ENCODE measurements around the gene ING4.

The ING4 gene

DNA sequence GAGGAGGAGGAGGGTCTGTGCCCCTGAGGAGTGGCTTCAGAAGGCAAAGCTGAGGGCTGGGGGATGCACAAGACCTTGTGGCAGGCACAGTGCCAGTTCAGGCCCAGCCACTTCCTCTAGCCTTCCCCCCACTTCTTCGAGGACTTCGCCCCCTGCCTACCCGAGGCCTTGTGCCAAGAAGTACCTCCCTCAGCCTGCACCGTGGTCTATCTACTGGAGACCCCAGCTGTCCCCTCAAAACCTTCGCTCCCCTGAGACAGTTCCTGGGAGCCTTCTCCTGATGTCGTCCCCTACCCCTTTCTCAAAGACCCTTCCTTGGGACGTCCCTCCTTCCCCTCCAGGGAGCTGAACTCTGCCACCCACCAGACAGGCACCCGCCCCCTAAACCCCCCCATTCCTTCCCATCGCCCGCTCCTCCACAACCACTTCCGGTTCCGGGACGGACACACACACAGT is 25.7 kb upstream of the ING4 start:
- DNase-seq (ENCODE audit: low spot score) = no peak

DNA sequence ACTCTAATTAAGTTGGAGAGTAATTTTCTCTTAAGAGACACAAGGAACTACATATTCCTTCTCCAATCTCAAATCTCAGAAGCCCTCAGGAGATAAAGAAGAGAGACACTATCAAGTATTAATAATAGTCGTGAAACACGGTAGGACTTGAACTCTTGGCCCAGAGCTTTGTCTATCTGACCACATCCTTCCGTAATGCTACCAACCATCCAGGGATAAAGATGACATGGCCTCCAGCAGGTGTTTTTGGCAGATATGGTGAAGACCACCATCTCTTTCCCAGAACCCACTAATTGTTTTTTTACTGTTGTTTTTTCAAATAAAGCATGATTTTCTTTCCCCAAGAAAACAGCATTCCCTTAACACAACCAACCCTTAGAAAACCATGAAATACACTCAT is 22.9 kb upstream of the ING4 start:
- no peak for DNase-seq (ENCODE audit: low spot score)

DNA sequence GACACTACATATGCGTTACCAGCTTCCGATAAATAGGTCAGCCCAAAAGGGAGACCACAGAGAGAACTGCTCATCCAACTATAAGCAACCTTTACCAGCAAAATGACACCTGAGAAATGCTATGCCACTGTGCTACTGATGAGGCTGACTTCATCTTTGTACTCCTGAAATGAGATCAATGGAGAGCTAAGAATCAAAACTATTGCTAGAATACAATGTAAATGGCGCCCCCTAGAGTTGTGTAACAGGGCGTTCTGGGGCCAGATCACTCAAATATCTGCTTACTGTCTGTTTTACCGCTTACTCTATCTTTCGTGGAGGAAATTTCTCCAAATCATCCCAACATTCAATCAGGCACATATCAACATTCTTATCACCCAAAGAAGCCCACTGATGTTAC is 21.7 kb upstream of the ING4 start:
- no peak for DNase-seq (ENCODE audit: low spot score)

DNA sequence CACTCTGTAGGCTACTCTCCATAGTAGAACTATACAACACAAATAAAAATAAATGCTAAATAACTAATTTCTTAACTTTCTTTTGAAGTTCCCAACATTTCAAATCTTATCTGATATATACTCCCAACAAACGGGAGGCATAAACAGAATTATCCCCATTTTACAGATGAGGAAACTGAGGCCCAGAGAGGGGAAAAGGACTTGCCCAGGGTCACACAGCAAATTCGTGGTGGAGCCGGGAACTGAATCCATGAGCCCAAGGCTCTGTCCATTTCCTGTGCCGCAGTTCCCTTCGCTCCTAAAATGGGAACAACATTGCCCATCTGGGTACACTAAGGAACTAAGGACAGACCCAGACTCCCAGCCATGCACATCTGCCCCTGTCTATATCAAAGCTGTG is 14.0 kb upstream of the ING4 start:
- DNase-seq (ENCODE audit: low spot score) = no peak

DNA sequence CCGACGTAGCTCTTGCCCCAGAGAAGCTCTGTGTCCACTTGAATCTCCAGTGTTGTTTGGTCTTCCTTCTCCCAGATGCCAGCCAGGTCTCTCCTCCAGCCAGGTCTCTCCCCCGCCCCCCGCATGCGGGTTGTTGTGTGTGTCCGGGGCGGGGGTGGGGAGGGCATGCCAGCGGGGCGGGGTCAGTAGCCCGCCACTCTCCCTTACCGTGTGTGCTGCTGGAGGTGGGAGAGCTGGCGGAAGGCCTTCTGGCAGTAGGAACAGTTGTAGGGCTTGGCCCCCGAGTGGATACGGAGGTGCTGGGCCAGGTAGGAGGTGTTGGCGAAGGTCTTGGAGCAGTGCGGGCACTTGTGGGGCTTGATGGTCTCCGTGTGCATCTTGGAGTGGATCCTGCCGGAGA is 9.2 kb upstream of the ING4 start:
- DNase-seq (ENCODE audit: low spot score) = no peak

DNA sequence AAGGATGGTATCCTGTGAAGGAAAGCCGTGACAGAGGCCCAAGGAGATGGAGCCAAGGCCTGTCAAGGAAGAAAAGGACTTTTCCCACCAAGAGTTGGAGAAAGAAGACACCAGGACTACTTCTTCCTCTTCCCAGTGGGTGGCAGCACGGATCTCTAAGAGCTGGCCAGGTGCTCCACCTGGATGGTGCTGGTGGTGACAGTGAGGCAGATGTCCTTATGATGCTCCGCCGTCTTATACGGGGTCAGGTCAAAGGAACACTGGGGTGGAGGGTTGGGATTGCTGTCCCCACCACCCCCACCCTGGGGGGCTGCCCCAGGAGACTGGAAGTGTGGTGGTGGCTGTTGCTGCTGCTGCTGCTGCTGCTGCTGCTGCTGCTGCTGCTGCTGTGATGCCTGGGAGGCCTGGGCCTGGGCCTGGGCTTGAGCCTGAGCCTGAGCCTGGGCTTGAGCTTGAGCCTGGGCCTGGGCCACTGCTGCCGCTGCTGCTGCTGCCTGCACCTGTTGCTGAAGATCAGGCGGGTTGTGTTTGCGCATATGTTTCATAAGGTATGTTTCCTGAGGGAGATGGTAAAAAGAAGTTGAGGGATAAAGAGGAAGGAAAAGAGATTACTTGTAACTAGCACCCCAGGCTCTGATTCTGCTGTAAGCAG is 4.8 kb upstream of the ING4 start:
- no peak for DNase-seq (ENCODE audit: low spot score)

DNA sequence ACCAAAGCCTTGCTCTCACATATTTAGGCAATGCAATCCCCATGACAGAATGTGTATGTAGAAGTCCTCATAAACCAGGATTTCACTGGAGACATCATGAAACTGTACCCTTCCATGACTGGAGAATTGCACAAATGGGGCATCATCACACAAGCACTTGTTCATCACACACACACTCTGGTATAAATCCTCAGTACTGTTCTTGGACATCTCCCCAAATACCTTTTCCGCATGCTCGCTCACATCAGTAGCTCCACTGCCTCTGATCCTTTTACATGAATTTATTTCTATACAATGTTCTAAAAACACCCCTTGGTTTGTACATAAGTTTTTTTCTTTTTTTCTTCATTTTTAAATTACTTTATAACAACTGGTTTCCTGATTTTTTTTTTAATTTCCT is 3.3 kb upstream of the ING4 start:
- DNase-seq (ENCODE audit: low spot score) = no peak

DNA sequence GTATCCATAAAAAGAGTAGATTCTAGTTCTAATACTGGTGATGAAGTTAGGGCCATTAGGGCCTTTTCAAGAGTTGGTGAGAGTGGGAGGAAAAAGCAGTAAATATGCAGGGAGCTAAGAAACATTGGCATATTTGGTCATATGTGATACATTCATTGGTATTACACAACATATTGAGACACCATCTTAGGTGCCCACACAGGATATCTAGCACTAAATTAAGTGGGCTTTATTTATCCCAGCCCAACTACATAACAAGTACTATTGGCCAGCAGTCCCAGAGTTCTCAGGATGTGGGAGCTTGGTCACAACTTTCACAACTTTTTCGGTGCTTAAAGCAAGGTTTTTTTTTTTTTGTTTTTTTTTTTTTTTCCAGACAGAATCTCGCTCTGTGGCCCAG is 2.0 kb upstream of the ING4 start:
- no peak for DNase-seq (ENCODE audit: low spot score)

DNA sequence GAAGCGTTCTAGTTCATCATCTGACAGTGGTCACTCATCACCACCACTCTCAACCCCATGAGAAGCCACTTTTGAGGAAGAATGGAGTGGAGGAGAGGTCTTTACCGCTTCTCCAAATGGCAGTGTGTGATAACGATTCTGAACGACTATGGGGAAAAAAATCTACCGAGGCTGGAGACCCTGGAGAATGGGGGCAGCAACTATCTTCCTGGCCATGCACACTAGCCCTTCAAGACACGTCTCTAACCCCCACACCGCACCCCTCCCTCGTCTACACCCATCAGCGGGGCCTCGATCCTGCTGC is 365 bp downstream of the ING4 start:
- DNase-seq (ENCODE audit: low spot score) = peak; percentile 75

DNA sequence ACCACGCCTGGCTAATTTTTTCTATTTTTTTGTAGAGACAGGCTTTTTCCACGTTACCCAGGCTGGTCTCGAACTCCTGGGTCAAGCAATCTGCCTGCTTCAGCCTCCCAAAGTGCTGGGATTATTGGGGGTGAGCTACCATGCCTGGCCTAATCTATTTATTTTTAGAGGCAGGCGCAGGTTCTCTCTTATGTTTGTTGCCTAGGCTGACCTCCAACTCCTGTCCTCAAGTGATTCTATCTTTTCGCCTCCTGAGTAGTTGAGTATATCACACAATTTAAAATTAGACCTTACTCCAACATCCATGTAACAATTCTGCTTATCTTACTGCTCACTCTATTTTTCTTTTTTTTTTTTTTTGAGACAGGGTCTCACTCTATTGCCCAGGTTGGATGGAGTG is 8.9 kb downstream of the ING4 start:
- no peak for DNase-seq (ENCODE audit: low spot score)

DNA sequence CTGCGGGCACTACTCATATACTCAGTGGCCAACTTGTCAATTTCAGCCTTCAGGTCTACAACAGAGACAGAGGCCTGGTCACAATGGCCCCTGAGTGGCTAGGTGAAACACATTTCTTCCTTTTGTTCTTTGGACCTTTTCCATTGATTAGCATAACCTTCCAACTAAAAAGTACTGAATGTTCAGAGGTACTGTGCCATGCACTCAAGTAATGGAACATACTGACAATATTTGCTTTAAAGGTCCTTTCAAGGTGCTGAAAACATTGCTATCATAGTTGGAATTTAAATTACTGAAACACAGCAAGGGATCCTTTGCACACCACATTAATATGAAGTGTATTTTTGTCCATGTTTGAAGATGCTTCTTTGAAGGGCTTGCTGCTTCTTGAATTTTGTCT is 9.6 kb downstream of the ING4 start:
- DNase-seq (ENCODE audit: low spot score) = no peak

DNA sequence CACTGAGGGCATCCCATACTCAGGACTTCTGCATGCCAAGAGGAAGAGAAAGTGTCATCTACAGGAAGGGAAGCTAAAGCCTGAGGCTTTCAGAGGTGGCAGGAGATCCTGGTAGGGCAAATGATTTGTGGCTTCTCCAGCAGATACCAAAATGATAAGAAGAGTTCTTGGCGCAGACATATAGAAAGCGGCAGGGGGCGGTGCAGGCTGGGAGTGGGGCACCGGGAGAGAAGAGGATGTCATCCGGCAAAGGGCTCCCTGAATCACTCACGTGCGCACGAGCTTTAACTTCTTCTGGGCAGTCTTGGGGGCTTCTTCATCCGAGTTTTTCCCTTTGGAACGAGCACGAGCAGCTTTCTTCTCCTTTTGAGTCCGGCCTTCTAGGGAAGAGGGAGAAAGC is 10.5 kb downstream of the ING4 start:
- DNase-seq (ENCODE audit: low spot score) = no peak

DNA sequence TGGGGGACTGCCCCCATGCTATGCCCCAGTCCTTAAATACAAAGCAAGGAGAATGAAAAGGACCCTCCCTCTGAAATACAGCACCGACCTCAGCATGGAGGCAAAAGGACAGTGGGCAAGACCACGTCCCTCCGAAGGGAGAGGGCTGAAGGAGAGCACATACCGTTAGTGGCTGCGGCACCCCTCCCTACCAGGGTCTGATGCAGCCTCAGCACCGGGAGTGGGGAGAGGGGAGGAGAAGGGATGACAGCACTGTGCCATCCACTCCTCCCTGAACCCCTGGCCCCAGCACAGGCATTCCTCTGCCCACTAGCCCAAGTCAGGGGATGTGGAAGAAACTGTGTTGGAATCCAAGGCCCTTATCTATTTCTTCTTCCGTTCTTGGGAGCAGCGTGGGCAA is 12.1 kb downstream of the ING4 start:
- no peak for DNase-seq (ENCODE audit: low spot score)

DNA sequence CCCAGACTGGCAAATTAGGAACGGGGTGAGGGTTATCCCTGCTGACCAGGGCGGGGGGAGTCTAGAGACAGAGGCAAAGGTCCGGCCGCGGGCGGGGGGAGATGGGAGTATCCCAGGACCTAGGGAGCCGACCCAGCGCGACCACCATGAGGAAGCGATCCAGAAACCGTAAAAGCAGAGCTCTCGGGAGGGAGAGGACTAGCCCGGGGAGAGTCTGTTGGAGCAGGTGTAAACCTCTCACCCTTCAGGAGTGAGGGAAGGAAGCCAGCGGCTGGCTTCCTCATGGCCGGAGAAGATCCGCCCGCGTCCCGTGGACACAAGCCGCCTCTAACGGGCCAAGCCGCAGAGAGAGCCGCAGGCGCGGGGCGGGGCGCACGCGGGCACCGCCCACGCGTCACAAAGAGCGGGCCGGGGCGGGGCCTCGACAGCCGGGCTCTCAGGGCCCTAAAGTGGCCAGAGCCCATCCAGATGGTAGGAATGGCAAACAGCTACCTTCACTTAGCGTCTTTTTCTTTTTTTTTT is 15.8 kb downstream of the ING4 start, which contains the start of gene ACRBP:
TSS of gene ACRBP (minus strand) at position 350 of the 522 bp plus-strand sequence. CDS start at position 284, 66 bp downstream.
- no peak for DNase-seq (ENCODE audit: low spot score)

DNA sequence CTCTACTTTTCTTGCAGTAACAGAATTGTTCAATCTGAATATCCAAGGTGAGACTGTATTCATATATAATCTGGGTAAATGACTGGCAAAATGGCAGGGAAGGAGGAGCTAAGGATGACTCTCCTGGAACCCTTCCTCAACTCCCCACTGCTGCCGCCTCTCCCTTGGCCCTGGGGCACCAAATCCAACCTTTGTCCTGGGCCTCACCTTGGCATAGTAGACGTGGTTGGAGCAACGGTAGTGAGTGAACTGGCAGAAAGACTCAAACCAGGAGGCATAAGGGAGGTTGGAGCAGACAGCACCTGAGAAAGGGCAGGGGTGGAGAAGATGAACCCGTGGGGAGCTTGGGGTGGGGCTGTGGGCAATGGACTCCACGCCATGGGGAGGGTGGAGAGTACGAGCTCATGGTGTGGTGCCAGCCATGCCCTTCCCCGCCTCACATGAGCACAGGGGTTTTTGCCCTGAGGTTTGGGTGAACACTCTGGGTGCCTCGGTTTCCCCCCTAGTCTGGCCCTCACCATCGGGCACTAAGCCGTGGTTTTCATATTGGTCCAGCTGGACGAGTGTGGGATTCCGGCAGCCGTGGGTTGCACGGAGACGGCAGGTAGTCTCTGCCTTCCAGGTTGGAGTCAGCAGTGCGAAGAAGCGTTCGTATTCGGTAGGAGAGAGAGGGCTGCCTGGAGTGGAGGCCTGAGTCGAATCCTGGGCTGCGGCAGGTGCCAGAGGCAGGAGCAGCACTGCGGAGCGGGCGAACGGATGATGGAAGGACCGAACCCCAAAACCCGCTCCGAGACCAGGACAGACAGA is 16.4 kb downstream of the ING4 start:
- DNase-seq (ENCODE audit: low spot score) = no peak

DNA sequence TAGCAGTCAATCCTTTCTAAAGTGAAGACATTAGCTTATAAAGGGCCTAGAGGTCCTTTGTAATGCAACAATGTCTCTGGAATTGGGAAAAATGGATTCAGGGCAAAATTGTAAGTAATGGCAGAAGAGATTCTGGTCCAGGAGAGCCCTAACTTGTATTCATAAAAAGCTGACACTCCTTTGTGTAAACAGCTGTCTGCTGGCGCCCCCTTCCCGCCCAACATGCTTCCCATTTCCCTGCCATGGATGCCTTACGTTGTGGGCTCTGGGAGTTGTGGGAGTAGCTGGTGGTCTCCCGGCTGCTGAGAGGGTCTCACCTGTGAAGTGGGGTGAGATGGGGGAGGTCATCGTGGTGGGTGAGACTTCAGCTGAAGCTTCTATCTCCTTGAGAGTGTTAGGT is 18.0 kb downstream of the ING4 start:
- DNase-seq (ENCODE audit: low spot score) = no peak

DNA sequence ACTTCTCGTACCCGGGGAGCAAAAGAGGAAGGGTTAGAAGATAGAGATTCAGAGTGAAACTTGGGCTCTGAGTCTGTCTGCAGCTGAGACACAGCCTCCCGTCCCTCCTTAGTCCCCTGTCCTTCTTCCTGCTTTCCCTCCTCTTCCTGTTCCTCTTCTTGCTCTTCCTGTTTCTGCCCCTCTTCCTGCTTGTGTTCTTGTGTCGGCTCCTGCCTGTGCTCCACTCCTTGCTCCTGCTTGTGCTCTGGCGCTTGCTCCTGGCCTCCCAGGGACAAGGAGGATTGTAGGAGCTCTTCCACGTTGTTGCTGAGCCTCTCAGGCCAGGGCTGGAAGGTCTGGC is 18.7 kb downstream of the ING4 start:
- no peak for DNase-seq (ENCODE audit: low spot score)

DNA sequence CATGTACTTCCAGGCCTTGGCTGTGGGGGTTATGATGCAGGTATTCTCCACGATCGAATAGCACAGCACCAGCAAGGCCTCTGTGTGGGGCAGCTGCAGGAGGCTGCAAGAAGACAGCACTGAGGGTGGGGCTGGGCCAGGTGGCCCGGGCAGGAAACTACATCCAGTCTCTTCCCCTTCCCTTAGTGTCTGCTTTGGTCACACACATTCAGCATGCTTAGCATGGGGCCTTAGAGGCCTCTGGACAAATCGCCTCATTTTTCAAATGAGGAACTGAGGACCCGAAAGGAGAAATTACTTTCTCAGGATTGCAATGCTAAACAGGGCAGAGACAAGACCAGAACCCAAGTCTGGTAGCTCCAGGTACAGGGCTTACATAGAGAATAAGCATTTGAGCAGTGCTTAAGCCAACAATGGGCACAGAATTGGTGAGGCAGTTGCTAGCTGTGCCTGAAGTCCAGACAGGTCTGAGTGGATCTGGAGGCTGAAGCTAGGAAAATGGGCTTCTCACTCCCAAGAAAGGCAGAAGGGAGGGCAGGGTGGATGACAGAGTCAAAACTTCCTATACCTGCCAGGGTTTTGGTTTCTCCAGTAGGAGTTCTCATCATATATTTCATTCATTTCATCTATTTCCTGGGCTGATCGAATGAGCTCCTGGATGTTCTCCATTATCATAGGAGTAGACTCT is 19.2 kb downstream of the ING4 start:
- no peak for DNase-seq (ENCODE audit: low spot score)

DNA sequence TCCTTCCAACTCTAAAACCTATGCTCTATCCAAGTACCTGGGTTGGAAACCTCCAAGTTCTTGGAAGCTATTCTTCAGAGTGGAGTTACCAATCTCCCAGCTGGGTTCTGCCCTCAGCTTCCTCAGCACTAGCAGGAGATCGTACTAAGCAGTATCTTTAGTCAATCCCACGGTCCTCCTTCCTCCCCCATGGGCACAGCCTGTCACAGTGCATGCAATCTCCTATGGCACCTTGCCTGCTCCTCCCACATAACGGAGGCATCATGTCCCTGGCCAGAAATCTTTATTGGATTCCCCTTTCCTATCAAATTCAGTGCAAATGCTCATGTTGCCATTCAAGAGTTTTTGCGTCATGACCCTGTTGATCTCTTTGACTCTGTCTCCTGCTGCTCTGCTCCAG is 21.8 kb downstream of the ING4 start:
- DNase-seq (ENCODE audit: low spot score) = no peak

DNA sequence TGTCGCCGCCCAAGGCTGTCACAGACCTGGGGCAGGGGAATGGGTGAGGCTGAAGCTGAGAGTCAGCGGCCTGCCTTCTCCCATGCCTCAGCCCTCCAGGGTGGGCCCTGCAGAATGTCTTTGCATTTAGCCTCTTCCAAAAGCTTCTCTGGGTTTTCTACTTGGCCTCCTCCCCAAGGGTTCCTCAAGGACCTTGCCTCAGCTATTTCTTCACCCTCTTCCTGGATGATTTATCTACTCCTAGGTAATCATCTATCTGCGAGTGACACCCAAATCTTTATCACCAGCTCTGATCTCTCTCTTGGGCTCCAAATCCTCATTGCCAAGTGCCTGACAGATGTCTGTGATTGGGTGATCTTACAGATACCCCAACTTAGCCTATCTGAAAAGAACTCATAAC is 22.4 kb downstream of the ING4 start:
- DNase-seq (ENCODE audit: low spot score) = no peak

DNA sequence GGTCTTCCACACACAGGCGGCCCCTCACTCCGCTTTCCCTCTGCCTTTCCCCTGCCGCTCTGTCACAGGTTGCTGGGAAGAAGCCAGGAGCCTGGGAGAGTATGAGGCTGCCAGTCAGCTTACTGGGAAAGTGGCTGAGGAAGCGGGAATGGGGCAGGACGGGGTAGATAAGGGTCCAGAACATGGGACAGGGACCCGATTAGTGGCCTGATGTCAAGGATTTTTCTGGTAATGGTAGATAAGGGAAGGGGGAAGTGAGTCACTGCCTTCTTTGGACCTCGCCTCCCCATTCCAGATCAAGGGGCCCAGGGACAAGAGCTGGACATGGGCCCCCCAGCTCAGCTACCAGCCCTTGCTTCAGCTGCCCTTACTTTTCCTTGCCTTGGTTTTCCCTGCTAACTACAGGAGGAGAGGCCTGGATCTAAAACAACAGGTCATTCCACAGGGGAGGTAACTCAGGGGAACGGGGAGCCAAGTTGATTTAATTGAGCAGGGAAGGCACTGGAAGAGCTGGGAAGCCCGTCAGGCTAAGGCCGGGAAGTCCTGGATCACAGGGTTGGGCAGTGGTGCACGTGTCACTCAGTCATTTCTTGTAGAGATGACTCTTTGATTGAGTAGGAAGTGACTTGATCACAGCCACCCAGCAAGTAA is 23.6 kb downstream of the ING4 start:
- DNase-seq (ENCODE audit: low spot score) = no peak

DNA sequence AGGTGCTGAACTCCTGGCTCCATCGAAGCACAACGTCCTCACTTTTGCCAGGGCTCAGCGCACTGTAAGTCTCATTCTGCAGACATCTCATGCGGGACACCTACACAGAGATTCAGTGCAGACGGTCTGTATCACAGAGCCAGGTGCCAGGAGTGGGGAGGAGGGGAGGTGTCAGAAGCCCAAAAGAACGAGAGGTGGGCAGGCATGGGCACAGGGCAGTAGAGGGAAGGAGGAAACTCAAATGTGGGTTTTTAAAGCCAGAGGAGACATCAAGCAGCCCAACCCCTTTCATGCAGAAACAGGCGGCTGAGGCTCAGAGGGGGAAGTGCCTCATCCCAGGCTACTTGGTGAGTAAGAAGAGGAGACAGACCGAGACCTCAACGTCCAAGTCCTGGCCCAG is 24.6 kb downstream of the ING4 start:
- DNase-seq (ENCODE audit: low spot score) = no peak
